Kidney (tissue), 14 donors: ENCODE measurements around the gene SMG6. TPM values are rescaled to one million over a fixed set of nuclear protein-coding genes. Genes with fewer than 3 reads are reported as not detected.
A peak's percentile ranks its signal among the peaks of the same experiment; 100 is the strongest.
"Not testable (repeated sequence)": the region's sequence is repeated elsewhere in the genome, so short reads cannot be mapped to it uniquely, and the experiment has no call there.

Experiments
- DNase-seq, 5 donors: peaks; one replicate each; pipeline ENCODE4 v3.0.0-alpha.2; 2013 to 2020
- FAIRE-seq: peaks from 2 replicates; lab custom pipeline; 2012; peaks lifted over from hg19 to GRCh38; lab: Jason Lieb, UNC
- H3K27ac ChIP-seq, 2 donors: one replicate each; pipeline ENCODE4 v1.7.0; 2013; ENCODE audit warnings: low read depth in 2 of 2, low read length in 2 of 2, inconsistent platforms in 1 of 2
- H3K27me3 ChIP-seq: one replicate; pipeline ENCODE4 v1.7.1; 2013; ENCODE audit warnings: low read length, inconsistent platforms; ENCODE audit not compliant: control insufficient read depth, insufficient read depth
- H3K36me3 ChIP-seq, 3 donors: one replicate each; pipeline versions ENCODE4 v1.7.0 to v1.7.1; 2013; ENCODE audit warnings: low read length in 3 of 3, control low read depth in 1 of 3, inconsistent platforms in 1 of 3; ENCODE audit not compliant: insufficient read depth in 3 of 3, control insufficient read depth in 2 of 3
- H3K4me1 ChIP-seq, 3 donors: one replicate each; pipeline versions ENCODE4 v1.7.0 to v1.7.1; 2013; ENCODE audit warnings: low read length in 3 of 3, inconsistent platforms in 1 of 3, low read depth in 1 of 3; ENCODE audit not compliant: control insufficient read depth in 2 of 3, insufficient read depth in 2 of 3
- H3K4me3 ChIP-seq, 3 donors: one replicate each; pipeline versions ENCODE4 v1.7.0 to v1.8.1; 2013; ENCODE audit warnings: low read length in 3 of 3, control low read depth in 1 of 3, inconsistent platforms in 1 of 3
- H3K9ac ChIP-seq, 3 donors: one replicate each; pipeline versions ENCODE4 v1.7.0 to v1.7.1; 2013; ENCODE audit warnings: low read length in 3 of 3, control low read depth in 1 of 3, inconsistent platforms in 1 of 3
- H3K9me3 ChIP-seq, 3 donors: one replicate each; pipeline versions ENCODE4 v1.7.0 to v1.7.1; 2013; ENCODE audit warnings: low read length in 3 of 3, control low read depth in 1 of 3, inconsistent platforms in 1 of 3; ENCODE audit not compliant: control insufficient read depth in 2 of 3, insufficient read depth in 1 of 3
- CTCF ChIP-seq: IDR thresholded peaks from 3 replicates; pipeline ENCODE4 v1.5.1; 2012; ENCODE audit warnings: mild to moderate bottlenecking, moderate library complexity, borderline replicate concordance; ENCODE audit not compliant: insufficient read depth; ENCODE audit errors: extremely low read depth
- intact Hi-C: fragments of 100-400 bp; cut with DNase I; formaldehyde crosslinking; loops from one replicate; pipeline ENCODE4 v1.11.1; 2022
- polyA plus RNA-seq: library from polyadenylated mRNA; stranded (reverse); fragments of 350-450 nt; fragmentation: Illumina TruSeq; extraction: RNeasy Lipid Tissue Mini Kit (QIAGEN cat#74804); gene quantifications from one replicate; pipeline ENCODE4 v1.2.3, GENCODE V29; 2014; ENCODE audit warnings: low read depth, low replicate concordance; ENCODE audit not compliant: insufficient read depth
- total RNA-seq: library from RNA; stranded (reverse); fragmentation: NEBNext Ultra II Directional; extraction: Animal tissue kit (Norgen Biotek cat#: 25700); gene quantifications from one replicate; pipeline ENCODE4 v1.2.1, GENCODE V29; 2021
- donor health status: control.
- donor health status: control.
- donor health status: control.
- donor health status: control.
- donor health status: control.
- donor health status: DM: yes; HTN: yes; CAD: no.
- donor health status: Normal renal cell carcinoma (clear cell type).

Gene SMG6
- total and polyA plus RNA-seq, 2 donors from 2014 or later, result 20.6 to 37.3 TPM

DNA sequence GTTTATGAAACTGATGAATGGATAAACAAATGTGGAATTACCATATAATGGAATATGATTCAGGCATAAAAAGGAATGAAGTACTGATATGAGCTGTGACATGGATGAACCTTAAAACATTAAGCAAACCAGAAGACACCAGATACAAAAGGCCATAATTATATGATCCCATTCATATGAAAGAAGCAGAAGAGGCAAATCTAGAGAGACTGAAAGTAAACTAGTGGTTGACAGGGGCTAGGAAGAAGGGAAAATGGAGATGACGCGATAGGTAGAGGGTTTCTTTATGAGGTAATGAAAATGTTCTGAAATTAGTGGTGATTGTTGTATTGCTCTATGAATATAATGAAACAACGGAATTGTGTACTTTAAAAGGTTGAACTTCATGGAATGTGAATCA is 160.3 kb downstream of the SMG6 start:
- H3K4me3 ChIP-seq, result no peak overlapping the region
- peaks cover 6 to 8% (median 8%) of the 10 kb centered on the region in 3 donors for H3K4me1 ChIP-seq
- H3K27ac ChIP-seq, result no peak overlapping the region
- H3K36me3 ChIP-seq, result no peaks in the 10 kb centered on the region
- DNase-seq (no peak), FAIRE-seq (no peak)
- H3K27me3 ChIP-seq, result no peaks in the 10 kb centered on the region
- no peak overlapping the region for H3K9ac ChIP-seq
- no peaks in the 10 kb centered on the region for H3K9me3 ChIP-seq
- no peak for TF ChIP-seq CTCF
- intact Hi-C loops, result no loop called here

- intact Hi-C loops, H3K27ac ChIP-seq, H3K9me3 ChIP-seq, H3K36me3 ChIP-seq, DNase-seq, H3K27me3 ChIP-seq, H3K9ac ChIP-seq, H3K4me3 ChIP-seq, FAIRE-seq: not testable (repeated sequence)
- peaks cover 6 to 13% (median 11%) of the 10 kb centered on the region in 3 donors for H3K4me1 ChIP-seq
Observed at GRCh38 chr17:2142682-2143081, 160.9 kb downstream of the SMG6 start.

DNA sequence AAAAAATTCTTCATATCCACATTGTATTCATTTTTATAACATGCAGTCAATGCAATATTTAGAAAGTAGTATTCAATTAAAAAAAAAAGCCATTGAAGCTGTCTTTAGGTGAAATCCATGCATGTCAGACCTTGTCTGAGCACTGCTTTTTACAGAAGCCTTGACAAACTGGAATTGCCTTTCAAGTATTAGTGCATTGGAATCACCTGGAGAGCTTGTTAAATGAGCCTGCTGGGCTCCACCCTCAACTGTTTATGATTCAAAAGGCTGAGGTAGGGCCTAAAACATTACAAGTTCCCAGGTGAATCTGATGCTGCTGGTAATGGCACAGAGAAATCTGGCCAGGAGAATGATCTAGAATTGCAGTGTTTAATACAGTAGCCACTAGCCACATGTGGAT is 162.9 kb downstream of the SMG6 start:
- no peaks in the 10 kb centered on the region for H3K36me3 ChIP-seq
- no peaks in the 10 kb centered on the region for H3K9me3 ChIP-seq
- FAIRE-seq (no peak), DNase-seq (no peak)
- no peaks in the 10 kb centered on the region for H3K27me3 ChIP-seq
- no peak overlapping the region for H3K27ac ChIP-seq
- H3K9ac ChIP-seq, result no peak overlapping the region
- TF ChIP-seq CTCF, result no peak
- peaks cover 6 to 14% (median 11%) of the 10 kb centered on the region in 3 donors for H3K4me1 ChIP-seq
- no peak overlapping the region for H3K4me3 ChIP-seq
- intact Hi-C loops, result no loop called here

GRCh38 chr17:2138761-2139160 is 164.8 kb downstream of the SMG6 start:
- Histone ChIP-seq H3K27me3 (no peaks in the 10 kb centered on the region), H3K9me3 (no peaks in the 10 kb centered on the region), H3K36me3 (no peaks in the 10 kb centered on the region), H3K27ac (no peak overlapping the region), H3K4me1 (peaks cover 6 to 14% (median 11%) of the 10 kb centered on the region in 3 donors), H3K9ac (no peak overlapping the region), H3K4me3 (no peak overlapping the region)
- FAIRE-seq (no peak), DNase-seq (peak in 4 of 5 donors; percentile 39 to 82 (median 69))
- TF ChIP-seq CTCF, result no peak
- intact Hi-C loops, result no loop called here
